HG03565 (cell line): Measurements from ENCODE around the gene TMEM119.
"Not testable (repeated sequence)": the region's sequence is repeated elsewhere in the genome, so short reads cannot be mapped to it uniquely, and the experiment has no call there.

Experiments
- ATAC-seq: cut with Tn5 transposase; IDR thresholded peaks from one replicate; pipeline ENCODE4 v1.9.1; 2021; ENCODE audit warnings: mild to moderate bottlenecking, moderate library complexity; ENCODE audit not compliant: unreplicated experiment

Gene TMEM119

DNA sequence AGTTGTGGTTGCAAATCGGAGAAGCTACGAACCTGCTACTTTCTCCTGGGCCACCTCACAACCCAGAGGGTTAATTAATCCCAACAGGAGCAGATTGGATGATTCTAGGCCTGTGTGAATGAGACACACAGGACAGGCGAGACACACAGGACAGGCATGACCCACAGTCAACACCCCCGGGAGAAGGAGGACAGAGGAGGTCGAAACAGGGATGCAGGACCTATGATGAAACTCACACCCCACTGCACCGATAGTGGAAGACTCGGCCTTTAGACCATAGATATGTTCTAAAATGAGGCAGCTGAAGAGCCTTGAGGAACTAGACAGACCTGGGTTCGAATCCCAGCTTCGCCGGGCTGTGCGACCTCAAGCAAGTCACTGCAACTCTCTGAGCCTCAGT is 11.6 kb downstream of the TMEM119 start:
- no peak for ATAC-seq

DNA sequence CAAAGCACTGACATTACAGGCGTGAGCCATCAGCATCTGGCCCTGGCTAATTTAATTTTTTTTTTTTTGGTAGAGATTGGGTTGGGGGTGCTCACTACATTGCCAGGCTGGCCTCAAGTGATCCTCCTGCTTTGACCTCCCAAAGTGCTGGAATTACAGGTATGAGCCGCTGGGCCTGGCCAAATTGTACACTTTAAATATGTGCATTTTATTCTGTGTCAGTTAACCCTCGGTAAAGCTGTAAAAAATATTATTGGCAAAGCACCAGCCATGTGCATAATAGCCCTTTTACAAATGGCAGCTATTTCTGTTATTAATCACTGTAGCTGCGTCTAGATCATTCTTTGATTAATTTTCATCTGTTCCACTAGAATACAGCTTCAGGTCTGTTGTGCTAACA is 12.0 kb downstream of the TMEM119 start:
- no peak for ATAC-seq

- ATAC-seq, result no peak
Measured at GRCh38 chr12:108584456-108585065, 13.3 kb downstream of the TMEM119 start.

DNA sequence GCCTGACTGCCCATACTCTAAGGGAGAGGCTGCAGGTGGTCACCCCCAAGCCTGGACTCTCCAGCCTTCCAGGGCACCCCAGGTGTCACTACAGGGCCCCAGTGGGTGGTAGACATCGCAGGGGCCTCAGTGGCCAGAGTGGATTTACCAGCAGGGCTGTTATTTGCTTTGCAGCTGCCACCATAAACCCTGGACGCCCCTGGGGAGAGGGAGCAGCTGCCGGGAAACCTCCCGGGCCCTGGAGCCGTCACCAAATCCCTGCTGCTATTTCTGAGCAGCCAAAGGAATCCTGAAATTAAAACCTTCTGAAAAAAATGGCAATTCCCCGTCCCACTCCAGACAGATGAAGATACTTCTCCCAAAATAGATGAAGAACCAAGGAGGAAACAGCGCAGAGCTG is 13.9 kb downstream of the TMEM119 start:
- ATAC-seq, result no peak

- ATAC-seq, result no peak
Measured at GRCh38 chr12:108582978-108583770, 14.7 kb downstream of the TMEM119 start.

- ATAC-seq, result no peak
Measured at GRCh38 chr12:108582509-108582908, 15.4 kb downstream of the TMEM119 start.

DNA sequence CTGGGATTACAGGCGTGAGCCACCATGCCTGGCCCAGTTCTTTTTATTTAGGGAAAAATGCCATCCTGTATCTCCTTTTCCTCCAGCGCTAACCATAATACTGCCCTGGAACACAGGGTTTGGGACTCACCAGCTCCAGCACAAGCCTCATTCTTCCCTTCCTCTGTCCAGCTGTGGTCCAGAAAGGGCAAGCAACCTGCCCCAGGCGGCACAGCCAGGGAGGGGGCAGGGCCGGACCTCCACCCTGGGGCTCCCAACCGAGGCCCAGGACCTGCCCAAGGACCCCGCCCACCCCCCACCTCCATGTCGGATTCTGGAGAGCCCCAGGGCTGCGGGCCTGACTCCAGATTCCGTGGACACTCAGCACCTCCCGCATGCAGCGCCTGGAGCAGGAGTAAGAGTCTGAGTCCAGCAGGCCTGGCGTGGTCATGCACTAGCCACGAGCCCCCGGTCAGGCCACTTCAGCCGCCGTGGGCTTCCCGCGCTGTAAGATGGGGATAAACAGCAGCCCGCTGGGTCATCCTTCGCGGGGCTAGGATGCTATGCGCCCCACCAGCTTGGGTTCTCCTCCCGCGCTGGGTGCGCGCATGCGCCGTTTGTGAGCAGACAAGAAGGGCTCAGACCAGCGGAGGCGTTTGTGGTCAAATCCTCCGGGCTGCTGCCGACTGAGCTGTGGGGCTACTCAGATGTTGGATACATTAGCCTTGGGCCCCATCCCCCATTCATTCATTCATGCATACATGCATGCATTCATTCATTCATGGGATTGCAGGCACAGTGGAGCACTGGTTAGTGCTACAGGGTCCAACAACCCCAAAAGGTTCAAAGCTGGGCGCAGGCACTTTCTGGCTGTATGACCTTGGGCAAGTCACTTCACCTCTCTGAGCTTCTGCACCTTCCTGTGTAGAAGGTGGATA is 16.3 kb downstream of the TMEM119 start:
- ATAC-seq, result no peak

DNA sequence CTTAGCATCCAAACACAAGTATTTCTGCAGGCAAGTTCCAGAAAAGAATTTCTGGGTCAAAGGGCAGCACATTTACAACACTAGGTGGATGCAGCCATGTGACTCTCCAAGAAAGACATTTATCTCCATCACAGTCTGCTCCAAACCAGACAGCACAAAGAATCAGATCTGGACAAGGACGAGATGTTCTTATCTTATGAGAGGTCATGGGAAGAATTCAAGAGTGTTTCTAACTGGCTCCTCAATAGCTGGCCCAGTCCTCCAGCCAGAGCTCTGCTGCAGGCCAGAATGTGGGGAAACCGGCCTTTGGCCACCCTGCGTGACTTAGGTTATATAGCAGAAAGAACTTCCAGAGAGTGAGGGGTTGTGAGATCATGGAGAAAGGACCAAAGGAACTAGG is 17.4 kb downstream of the TMEM119 start:
- no peak for ATAC-seq

DNA sequence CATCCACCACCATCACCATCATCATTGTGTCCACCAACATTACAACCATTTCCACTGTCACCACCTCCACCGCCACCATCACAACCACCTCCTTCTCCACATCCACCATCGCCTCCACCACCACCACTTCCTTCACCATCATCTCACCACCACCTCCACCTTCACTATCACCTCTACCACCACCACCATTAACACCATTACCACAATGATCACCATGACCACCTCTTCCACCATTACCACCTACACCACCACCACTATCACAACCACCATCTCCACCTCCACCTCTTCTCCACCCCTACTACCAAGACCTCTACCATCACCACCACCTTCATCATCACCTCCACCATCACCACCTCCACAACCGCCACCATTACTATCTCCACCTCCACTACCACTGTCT is 19.1 kb downstream of the TMEM119 start:
- no peak for ATAC-seq

DNA sequence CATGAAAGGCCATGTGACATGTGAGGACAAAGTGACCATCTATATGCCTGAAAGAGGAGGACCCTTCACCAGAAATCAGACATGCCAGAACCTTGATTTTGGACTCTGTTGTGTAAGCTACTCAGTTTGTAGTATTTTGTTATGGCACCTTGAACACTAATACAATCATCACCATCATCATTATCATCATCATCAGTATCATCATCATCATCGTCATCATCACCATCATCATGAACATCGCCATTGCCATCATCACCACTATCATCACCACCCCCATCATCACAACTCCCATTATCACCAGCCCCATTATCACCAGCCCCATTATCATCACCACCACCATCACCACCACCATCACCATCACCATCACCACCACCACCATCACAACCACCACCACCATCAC is 19.6 kb downstream of the TMEM119 start:
- no peak for ATAC-seq

DNA sequence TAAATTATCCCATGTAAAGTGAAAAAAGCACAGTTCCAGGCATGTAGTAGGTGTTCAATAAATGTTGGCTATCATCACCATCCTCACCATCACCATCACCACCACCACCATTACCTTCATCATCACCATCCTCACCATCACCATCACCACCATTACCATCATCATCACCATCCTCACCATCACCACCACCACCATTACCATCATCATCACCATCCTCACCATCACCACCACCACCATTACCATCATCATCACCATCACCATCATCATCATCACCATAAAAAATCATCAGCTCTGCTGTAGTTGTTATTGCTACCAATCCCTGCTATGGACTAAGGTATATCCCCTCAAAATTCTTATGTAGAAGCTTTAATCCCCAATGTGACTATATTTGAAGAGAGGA is 20.4 kb downstream of the TMEM119 start:
- ATAC-seq, result no peak

GRCh38 chr12:108576660-108577234 is 21.1 kb downstream of the TMEM119 start:
- no peak for ATAC-seq

- no peak for ATAC-seq
Measured at GRCh38 chr12:108575199-108575912, 22.5 kb downstream of the TMEM119 start.

GRCh38 chr12:108574276-108574675 is 23.6 kb downstream of the TMEM119 start:
- ATAC-seq, result not testable (repeated sequence)

DNA sequence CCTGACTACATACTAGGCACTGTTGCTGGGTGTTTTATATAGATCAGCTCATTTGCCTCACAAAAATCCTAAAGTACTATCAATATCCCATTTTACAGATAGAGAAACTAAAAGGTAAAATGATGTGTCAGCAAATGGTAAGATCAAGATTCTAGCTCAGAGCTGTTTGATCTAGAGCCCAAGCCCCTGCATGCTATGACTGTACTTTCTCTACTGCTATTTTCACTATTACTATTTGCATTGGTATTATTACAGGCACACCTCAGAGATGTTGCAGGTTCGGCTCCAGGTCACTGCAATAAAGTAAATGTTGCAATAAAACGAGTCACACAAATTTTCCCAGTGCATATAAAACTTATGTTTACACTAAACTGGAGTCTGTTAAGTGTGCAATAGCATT is 24.6 kb downstream of the TMEM119 start:
- peak; percentile 21 for ATAC-seq

DNA sequence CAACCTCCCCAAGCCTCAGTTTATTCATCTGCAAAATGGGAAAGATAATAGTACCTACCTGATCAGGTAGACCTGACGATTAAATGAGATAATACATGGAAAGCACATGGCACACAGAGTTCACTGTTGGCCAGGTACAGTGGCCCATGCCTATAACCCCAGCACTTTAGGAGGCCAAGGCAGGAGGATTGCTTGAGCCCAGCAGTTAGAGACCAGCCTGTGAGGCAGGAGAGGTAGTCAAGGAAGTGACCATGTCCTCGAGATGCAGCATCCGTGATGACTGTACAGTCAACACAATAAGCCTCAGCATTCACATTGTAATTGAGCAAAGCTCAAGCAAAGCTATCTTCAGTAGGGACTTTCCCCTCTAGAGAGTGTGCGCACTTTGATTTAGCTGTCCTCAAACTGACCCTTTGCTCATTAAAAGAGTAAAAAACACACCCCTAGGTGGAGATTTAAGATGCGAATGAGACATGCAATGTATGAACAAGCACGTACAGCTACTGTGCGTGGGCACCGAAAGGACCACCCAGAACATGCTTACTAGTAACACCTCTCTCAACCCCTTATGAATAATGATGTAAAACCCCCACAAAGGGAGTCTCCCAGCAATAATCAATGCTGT is 25.6 kb downstream of the TMEM119 start:
- ATAC-seq, result no peak

- ATAC-seq, result no peak
Measured at GRCh38 chr12:108571609-108572165, 26.2 kb downstream of the TMEM119 start.

GRCh38 chr12:108570743-108571608 is 26.9 kb downstream of the TMEM119 start:
- no peak for ATAC-seq
